Measurements from ENCODE around the gene CNOT9.

Gene CNOT9

GRCh38 chr2:218566296-218566695 is 2.3 kb upstream of the CNOT9 start:
- H3K9me3 Mint-ChIP-seq: no peaks in the 10 kb centered on the region
- peak overlapping the region; percentile 86 for H3K4me3 Mint-ChIP-seq
- ATAC-seq (no peak), DNase-seq (ENCODE audit: low spot score in 2 of 2) (no peak)
- H3K36me3 Mint-ChIP-seq: peaks cover 100% of the 10 kb centered on the region
- H3K27ac Mint-ChIP-seq: peak overlapping the region; percentile 100
- H3K4me1 Mint-ChIP-seq: peaks cover 55% of the 10 kb centered on the region

- Mint-ChIP-seq H3K36me3 (peaks cover 100% of the 10 kb centered on the region), H3K4me1 (peaks cover 61% of the 10 kb centered on the region), H3K4me3 (peak overlapping the region; percentile 86), H3K9me3 (no peaks in the 10 kb centered on the region), H3K27ac (peak overlapping the region; percentile 100)
- peak; percentile 62 for ATAC-seq
- DNase-seq (ENCODE audit: low spot score in 2 of 2): no peak
Observed at GRCh38 chr2:218567797-218568189, 846 bp upstream of the CNOT9 start.

DNA sequence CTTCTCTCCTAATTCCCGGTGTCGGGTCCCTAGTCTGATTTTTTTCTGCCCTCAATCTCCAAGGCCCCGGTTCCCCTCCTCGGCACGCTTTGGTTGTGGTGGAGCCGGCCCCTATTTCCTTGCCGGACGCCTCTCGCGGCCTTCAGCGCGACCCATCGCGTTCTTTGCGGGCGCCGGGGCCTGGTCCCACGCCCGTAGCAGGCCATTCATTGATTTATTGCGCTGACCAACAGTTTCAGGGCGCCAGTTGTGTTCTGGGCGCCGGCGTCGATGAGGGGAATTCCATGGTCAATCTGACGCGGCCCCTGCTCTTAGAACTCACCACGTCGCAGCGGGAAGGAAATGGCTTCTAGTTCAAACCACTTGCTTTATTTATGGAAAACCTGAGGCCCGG is 396 bp downstream of the CNOT9 start:
- ATAC-seq: peak; percentile 62
- Mint-ChIP-seq H3K4me1 (peaks cover 57% of the 10 kb centered on the region), H3K36me3 (peaks cover 100% of the 10 kb centered on the region), H3K27ac (peak overlapping the region; percentile 100), H3K4me3 (peak overlapping the region; percentile 86), H3K9me3 (no peaks in the 10 kb centered on the region)
- peak; percentile 38 to 86 for DNase-seq (ENCODE audit: low spot score in 2 of 2)

DNA sequence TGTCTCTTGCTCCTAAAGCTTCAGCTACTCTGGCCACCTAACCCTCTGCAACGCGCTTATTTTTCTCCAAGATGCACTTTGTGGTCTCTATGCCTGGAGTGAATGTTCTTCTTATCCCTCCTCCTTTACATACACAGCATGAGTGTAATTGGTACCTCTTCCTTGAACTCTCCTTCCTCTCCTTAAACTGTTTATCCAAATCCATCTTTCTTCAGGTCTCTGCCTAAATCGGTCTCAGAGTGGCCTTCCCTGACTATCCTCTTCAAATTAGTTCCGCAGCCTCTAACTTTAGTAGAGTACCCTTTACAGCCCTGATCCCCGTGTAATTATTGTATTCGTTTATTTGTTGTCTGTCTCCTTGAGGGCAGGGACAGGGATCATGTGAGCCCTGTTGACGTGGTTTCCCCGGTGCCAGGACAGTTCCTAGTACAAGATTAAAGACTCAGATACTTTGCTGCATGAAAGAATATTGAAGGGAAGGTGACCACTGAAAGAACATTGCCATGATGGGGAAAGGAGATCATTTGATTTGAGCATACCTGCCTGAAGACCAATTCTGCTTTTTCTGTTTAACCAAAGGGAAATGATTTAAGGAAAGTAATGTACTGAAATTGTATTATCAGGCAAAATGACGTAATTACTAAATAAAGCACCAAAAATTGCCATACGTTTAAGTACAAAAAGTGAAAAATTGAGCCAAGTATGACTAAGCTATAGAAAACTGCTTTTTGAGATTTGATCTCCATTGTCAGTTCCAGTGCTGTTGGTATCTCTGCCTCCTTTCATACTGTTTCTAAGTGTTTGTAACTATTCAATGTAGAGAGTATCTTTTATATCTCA is 1.2 kb downstream of the CNOT9 start:
- H3K4me3 Mint-ChIP-seq: peak overlapping the region; percentile 86
- no peaks in the 10 kb centered on the region for H3K9me3 Mint-ChIP-seq
- ATAC-seq (no peak), DNase-seq (ENCODE audit: low spot score in 2 of 2) (no peak)
- H3K36me3 Mint-ChIP-seq: peaks cover 100% of the 10 kb centered on the region
- H3K4me1 Mint-ChIP-seq: peaks cover 50% of the 10 kb centered on the region
- peak overlapping the region; percentile 100 for H3K27ac Mint-ChIP-seq

DNA sequence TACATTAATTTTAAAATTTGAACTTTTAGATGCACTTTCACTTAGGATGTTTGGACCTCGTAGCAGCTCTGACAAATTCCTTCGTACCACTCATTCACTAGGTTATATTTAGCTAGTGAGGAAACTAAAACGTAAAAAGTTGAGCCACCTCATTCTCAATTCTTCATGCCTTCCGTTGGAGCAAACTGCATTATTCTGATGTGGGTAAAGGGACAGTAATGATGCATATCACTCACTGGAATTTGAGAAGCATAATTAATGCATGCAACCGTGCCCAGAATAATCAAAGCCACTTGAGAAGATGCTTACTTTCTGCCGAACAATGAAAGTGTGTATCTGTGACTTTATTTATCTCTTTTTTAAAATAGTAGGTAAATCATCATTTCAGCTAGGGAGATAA is 2.2 kb downstream of the CNOT9 start:
- Mint-ChIP-seq H3K9me3 (no peaks in the 10 kb centered on the region), H3K36me3 (peaks cover 100% of the 10 kb centered on the region), H3K4me3 (peak overlapping the region; percentile 86), H3K27ac (peak overlapping the region; percentile 100), H3K4me1 (peaks cover 50% of the 10 kb centered on the region)
- DNase-seq (ENCODE audit: low spot score in 2 of 2) (no peak), ATAC-seq (no peak)

- Mint-ChIP-seq H3K4me1 (peaks cover 27% of the 10 kb centered on the region), H3K36me3 (peaks cover 83% of the 10 kb centered on the region), H3K4me3 (no peak overlapping the region), H3K9me3 (no peaks in the 10 kb centered on the region), H3K27ac (no peak overlapping the region)
- no peak for ATAC-seq
- DNase-seq (ENCODE audit: low spot score in 2 of 2): no peak
Observed at GRCh38 chr2:218576854-218577253, 8.2 kb downstream of the CNOT9 start.

DNA sequence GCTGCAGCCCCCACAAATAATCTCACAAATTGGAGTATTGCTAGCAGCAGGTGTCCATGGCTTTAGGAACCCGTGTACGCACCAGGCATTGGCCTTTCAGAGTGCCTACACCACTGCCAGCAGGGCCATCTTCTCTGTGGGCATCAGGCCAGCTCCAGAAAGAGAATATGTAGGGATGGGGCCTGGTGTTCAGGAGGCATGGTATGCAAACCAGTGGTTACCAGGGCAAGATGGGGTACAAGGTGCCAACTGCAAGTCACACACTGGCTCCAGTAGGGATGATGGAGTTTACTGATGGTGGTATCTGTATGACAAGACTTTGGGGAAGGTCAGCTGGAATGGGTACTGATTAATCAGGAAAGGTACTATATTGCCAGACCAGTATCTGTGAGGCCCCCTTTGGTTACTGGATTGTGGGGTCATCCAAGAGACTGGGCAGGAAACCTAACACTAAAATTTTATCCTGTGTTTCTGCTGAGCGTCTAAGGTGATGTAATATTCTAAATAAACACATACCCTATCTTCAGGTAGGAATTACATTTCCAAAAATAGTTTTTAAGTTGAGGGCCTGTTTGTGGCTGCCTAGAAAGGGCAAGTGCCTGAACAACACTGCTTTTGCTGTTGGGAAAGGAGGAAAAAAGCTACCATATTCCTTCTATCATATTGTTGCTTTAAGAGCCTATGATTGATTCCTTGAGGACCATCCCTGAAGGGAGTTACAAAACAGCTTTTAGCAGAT is 9.0 kb downstream of the CNOT9 start:
- peaks cover 83% of the 10 kb centered on the region for H3K36me3 Mint-ChIP-seq
- no peak overlapping the region for H3K27ac Mint-ChIP-seq

DNA sequence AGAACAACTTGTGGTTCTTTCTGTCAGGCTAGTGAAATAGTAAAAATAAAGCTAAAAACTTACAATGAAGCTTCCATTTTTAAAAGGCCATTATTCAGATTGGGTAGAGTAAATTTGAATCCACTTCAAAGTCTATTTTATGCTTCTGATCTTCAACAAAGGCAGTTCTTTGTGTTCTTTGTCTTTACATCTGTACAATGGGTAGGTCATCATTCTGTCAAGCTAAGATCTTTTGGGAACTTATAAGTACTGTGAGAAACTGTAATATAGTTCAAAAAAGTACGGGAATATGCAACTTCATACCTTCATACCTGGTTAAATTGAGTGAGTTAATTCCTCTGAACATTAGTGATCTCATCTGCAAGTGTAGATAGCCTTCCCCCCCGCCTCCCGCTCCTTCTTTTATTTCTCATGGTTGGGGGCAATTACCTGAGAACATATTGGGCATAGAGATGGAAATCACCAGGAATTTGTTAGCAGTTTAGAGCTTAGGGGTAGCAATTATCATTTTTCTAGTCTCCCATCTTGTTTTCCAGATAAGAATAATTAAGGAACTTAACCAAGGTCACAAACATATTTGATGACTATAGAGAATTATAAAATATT is 9.7 kb downstream of the CNOT9 start:
- Mint-ChIP-seq H3K27ac (peak overlapping the region; percentile 41), H3K9me3 (no peaks in the 10 kb centered on the region), H3K4me3 (no peak overlapping the region), H3K4me1 (peaks cover 18% of the 10 kb centered on the region), H3K36me3 (peaks cover 83% of the 10 kb centered on the region)
- no peak for ATAC-seq
- DNase-seq (ENCODE audit: low spot score in 2 of 2): no peak

More for the DNA sequence above, 9.0 kb downstream of the CNOT9 start:
- no peak for DNase-seq (ENCODE audit: low spot score in 2 of 2)
- ATAC-seq: no peak
- H3K4me3 Mint-ChIP-seq: no peak overlapping the region
- no peaks in the 10 kb centered on the region for H3K9me3 Mint-ChIP-seq
- H3K4me1 Mint-ChIP-seq: peaks cover 21% of the 10 kb centered on the region

- Mint-ChIP-seq H3K27ac (no peak overlapping the region), H3K9me3 (no peaks in the 10 kb centered on the region), H3K4me1 (peaks cover 18% of the 10 kb centered on the region), H3K4me3 (no peak overlapping the region), H3K36me3 (peaks cover 83% of the 10 kb centered on the region)
- DNase-seq (ENCODE audit: low spot score in 2 of 2): no peak
- ATAC-seq: peak; percentile 100
Observed at GRCh38 chr2:218582076-218582475, 13.4 kb downstream of the CNOT9 start.

DNA sequence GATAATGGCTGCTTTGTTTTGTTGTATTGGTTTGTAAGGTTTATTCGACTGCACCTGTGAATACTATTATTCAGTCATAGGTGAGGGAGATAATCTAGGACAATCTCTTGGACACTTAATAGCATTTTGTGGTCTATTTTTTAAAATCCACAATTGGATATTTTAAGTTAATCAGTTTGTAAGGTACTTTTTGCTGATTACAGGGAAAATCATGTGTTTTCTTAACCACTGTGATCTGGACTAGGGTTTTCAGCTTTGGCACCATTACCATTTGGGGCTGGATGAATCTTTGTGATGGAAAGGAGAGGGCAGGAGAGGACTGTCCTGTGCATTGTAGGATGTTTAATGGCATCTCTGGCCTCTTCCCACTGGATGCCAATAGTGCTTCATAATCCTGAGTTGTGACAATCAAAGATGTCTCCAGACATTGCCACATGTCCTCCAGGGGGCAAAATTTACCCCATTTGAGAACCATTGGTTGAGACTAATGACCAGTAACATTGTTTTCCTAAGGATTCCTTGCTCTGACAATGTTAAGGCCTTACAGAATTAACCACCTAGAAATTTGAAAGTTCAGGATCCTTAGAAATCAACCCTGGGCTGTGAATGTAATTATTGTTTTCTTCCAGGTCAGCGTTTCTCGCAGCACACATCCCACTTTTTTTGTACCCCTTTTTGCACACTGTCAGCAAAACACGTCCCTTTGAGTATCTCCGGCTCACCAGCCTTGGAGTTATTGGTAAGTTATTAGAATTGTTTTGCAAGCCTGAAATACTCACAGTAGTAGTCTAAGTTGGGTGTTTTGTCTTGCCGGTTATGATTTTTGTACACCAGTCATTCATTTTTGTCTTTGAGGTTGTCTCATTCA is 15.6 kb downstream of the CNOT9 start:
- peaks cover 97% of the 10 kb centered on the region for H3K36me3 Mint-ChIP-seq
- no peaks in the 10 kb centered on the region for H3K9me3 Mint-ChIP-seq
- ATAC-seq (no peak), DNase-seq (ENCODE audit: low spot score in 2 of 2) (no peak)
- no peak overlapping the region for H3K27ac Mint-ChIP-seq
- no peaks in the 10 kb centered on the region for H3K4me1 Mint-ChIP-seq
- no peak overlapping the region for H3K4me3 Mint-ChIP-seq

- Mint-ChIP-seq H3K4me1 (no peaks in the 10 kb centered on the region), H3K9me3 (no peaks in the 10 kb centered on the region), H3K4me3 (no peak overlapping the region), H3K27ac (no peak overlapping the region), H3K36me3 (peaks cover 100% of the 10 kb centered on the region)
- DNase-seq (ENCODE audit: low spot score in 2 of 2): no peak
- no peak for ATAC-seq
Observed at GRCh38 chr2:218585541-218585940, 16.9 kb downstream of the CNOT9 start.

DNA sequence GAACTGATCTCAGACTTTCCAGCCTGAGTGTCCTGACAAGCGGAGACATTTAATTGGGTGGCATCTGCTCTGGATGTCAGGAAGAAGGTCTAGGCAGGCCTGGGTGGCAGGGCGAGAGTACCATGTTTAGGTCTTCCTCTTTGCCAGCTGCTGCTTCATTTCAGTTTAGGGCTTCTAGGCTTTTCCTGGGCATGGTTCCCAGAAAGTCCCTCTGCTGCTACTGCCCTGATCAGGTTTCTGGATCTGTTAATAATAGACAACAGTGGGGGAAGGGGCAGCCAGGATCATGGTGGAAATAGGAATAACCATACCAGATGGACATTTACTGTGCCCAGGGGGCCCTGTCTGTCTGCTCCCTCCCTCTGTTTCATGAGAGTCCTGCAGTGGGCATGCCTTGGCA is 36.8 kb downstream of the CNOT9 start:
- no peaks in the 10 kb centered on the region for H3K36me3 Mint-ChIP-seq
- H3K27ac Mint-ChIP-seq: no peak overlapping the region

GRCh38 chr2:218607436-218608115 is 38.9 kb downstream of the CNOT9 start, which contains the start of gene PLCD4:
Gene PLCD4, plus strand, starts transcription at chr2:218607899. Its CDS starts 7,841 bp downstream, at chr2:218615740.
- H3K4me1 Mint-ChIP-seq: no peaks in the 10 kb centered on the region
- no peak within 1 kb of the TSS for H3K4me3 Mint-ChIP-seq
- H3K27ac Mint-ChIP-seq: no peak within 1 kb of the TSS
- peak; percentile 40 for ATAC-seq
- no peaks in the 10 kb centered on the region for H3K36me3 Mint-ChIP-seq
- H3K9me3 Mint-ChIP-seq: no peaks in the 10 kb centered on the region
- no peak for DNase-seq (ENCODE audit: low spot score in 2 of 2)

More for the DNA sequence above, 36.8 kb downstream of the CNOT9 start:
- no peaks in the 10 kb centered on the region for H3K4me1 Mint-ChIP-seq
- ATAC-seq: no peak
- H3K9me3 Mint-ChIP-seq: no peaks in the 10 kb centered on the region
- DNase-seq (ENCODE audit: low spot score in 2 of 2): no peak
- H3K4me3 Mint-ChIP-seq: no peak overlapping the region

DNA sequence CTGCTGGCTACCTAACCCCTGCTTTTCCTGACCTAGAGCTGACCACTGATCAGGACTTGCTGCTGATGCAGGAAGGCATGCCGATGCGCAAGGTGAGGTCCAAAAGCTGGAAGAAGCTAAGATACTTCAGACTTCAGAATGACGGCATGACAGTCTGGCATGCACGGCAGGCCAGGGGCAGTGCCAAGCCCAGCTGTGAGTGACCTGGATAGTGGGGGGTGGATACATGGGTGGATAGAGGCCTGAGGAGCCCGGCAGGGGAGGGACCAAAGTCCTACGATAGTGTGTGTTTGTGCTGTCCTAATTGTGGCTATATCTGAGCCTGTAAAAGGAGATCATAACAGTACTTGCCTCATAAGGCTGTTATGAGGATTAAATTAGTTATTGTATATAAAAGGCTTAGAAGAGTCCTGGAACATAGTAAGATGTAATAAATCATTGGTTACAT is 47.3 kb downstream of the CNOT9 start:
- Mint-ChIP-seq H3K36me3 (no peaks in the 10 kb centered on the region), H3K27ac (no peak overlapping the region), H3K9me3 (no peaks in the 10 kb centered on the region), H3K4me1 (no peaks in the 10 kb centered on the region), H3K4me3 (no peak overlapping the region)
- ATAC-seq (no peak), DNase-seq (ENCODE audit: low spot score in 2 of 2) (no peak)
